Mammary epithelial cell (primary cell): Measurements from ENCODE around the gene SP100.

Source experiments
- EZH2 ChIP-seq: IDR thresholded peaks from 2 replicates; pipeline ENCODE4 v1.6.1; 2012; ENCODE audit warnings: low read length, inconsistent platforms, borderline replicate concordance
- TF ChIP-seq, protein P1 (sequence below), 2 donors: IDR thresholded peaks in 1 of 2; conservative IDR thresholded peaks in 1 of 2; 2 replicates each; pipeline ENCODE4 v1.5.1; 2011 to 2012; ENCODE audit warnings: inconsistent platforms in 2 of 2, low read length in 2 of 2, mild to moderate bottlenecking in 2 of 2, control low read depth in 1 of 2, low read depth in 1 of 2; ENCODE audit not compliant: insufficient read depth in 1 of 2; ENCODE audit errors: extremely low read depth in 1 of 2

DNA sequence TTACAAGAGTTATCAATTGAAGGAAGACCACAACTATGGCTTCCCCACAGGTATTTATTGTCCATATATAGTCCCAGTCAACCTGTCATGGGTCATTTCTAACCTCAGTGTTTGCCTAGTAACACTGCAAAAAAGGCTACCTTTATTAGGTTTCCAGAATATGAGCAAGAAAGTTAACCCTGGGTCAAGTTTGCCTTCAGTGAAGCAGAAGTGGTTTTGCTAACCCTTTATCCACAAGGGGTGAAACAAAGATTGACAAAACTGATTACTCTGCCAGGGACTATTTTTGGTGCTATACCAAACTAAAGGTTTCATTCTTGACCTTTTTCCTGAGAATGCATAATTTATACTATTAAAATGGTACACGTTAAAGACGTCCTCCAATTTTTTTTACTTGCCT lies 28.8 kb downstream of the SP100 start:
- TF ChIP-seq, protein P1, sequence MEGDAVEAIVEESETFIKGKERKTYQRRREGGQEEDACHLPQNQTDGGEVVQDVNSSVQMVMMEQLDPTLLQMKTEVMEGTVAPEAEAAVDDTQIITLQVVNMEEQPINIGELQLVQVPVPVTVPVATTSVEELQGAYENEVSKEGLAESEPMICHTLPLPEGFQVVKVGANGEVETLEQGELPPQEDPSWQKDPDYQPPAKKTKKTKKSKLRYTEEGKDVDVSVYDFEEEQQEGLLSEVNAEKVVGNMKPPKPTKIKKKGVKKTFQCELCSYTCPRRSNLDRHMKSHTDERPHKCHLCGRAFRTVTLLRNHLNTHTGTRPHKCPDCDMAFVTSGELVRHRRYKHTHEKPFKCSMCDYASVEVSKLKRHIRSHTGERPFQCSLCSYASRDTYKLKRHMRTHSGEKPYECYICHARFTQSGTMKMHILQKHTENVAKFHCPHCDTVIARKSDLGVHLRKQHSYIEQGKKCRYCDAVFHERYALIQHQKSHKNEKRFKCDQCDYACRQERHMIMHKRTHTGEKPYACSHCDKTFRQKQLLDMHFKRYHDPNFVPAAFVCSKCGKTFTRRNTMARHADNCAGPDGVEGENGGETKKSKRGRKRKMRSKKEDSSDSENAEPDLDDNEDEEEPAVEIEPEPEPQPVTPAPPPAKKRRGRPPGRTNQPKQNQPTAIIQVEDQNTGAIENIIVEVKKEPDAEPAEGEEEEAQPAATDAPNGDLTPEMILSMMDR (conservative IDR thresholded peaks at IDR 0.05 in 1 of 2, IDR thresholded peaks at IDR 0.05 in 1 of 2; ENCODE audit: extremely low read depth in 1 of 2, insufficient read depth in 1 of 2, low read depth in 1 of 2, low read length in 2 of 2) = no peak
- TF ChIP-seq EZH2 = no peak
